ENCODE results near the gene CGB1. TPM values are rescaled to one million over a fixed set of nuclear protein-coding genes. Genes with fewer than 3 reads are reported as not detected.
"Not testable (repeated sequence)": the region's sequence is repeated elsewhere in the genome, so short reads cannot be mapped to it uniquely, and the experiment has no call there.

CGB1 gene
- total RNA-seq, 3 donors from 2014 or later = not detected

- H3K4me1 Mint-ChIP-seq (ENCODE audit: low read depth); DNase-seq; H3K9me3 Mint-ChIP-seq; ATAC-seq; H3K27me3 Mint-ChIP-seq (ENCODE audit: low read depth); H3K4me3 Mint-ChIP-seq; H3K36me3 Mint-ChIP-seq (ENCODE audit: insufficient read depth): not testable (repeated sequence)
Measured at GRCh38 chr19:49043548-49043947, 6.9 kb upstream of the CGB1 start, which contains the start of gene CGB5. CGB5 (plus strand) TSS chr19:49043848; CDS start chr19:49044210, 362 bp downstream.

GRCh38 chr19:49042666-49043065, 6.0 kb upstream of the CGB1 start:
- not testable (repeated sequence) for H3K9me3 Mint-ChIP-seq; H3K27me3 Mint-ChIP-seq (ENCODE audit: low read depth); H3K36me3 Mint-ChIP-seq (ENCODE audit: insufficient read depth)

GRCh38 chr19:49042177-49042576, 5.5 kb upstream of the CGB1 start:
- no peaks in the 10 kb centered on the region for H3K27me3 Mint-ChIP-seq (ENCODE audit: low read depth)

More at GRCh38 chr19:49042666-49043065, 6.0 kb upstream of the CGB1 start:
- not testable (repeated sequence) for H3K4me3 Mint-ChIP-seq; ATAC-seq; DNase-seq; H3K4me1 Mint-ChIP-seq (ENCODE audit: low read depth)

GRCh38 chr19:49039736-49040135, 3.0 kb upstream of the CGB1 start:
- not testable (repeated sequence) for H3K4me1 Mint-ChIP-seq (ENCODE audit: low read depth); H3K4me3 Mint-ChIP-seq; ATAC-seq

More at GRCh38 chr19:49042177-49042576, 5.5 kb upstream of the CGB1 start:
- ATAC-seq (no peak), DNase-seq (no peak)
- H3K36me3 Mint-ChIP-seq (ENCODE audit: insufficient read depth) = no peaks in the 10 kb centered on the region
- no peak overlapping the region for H3K4me3 Mint-ChIP-seq
- no peaks in the 10 kb centered on the region for H3K4me1 Mint-ChIP-seq (ENCODE audit: low read depth)
- no peaks in the 10 kb centered on the region for H3K9me3 Mint-ChIP-seq

GRCh38 chr19:49038557-49039276, 2.0 kb upstream of the CGB1 start:
- H3K4me3 Mint-ChIP-seq; DNase-seq; H3K4me1 Mint-ChIP-seq (ENCODE audit: low read depth); H3K9me3 Mint-ChIP-seq; ATAC-seq; H3K36me3 Mint-ChIP-seq (ENCODE audit: insufficient read depth); H3K27me3 Mint-ChIP-seq (ENCODE audit: low read depth): not testable (repeated sequence)

More at GRCh38 chr19:49039736-49040135, 3.0 kb upstream of the CGB1 start:
- H3K9me3 Mint-ChIP-seq; DNase-seq; H3K36me3 Mint-ChIP-seq (ENCODE audit: insufficient read depth); H3K27me3 Mint-ChIP-seq (ENCODE audit: low read depth): not testable (repeated sequence)

- H3K9me3 Mint-ChIP-seq; H3K4me1 Mint-ChIP-seq (ENCODE audit: low read depth); H3K27me3 Mint-ChIP-seq (ENCODE audit: low read depth); H3K4me3 Mint-ChIP-seq; H3K36me3 Mint-ChIP-seq (ENCODE audit: insufficient read depth); ATAC-seq; DNase-seq: not testable (repeated sequence)
Measured at GRCh38 chr19:49038111-49038510, 1.4 kb upstream of the CGB1 start.

- not testable (repeated sequence) for H3K4me1 Mint-ChIP-seq (ENCODE audit: low read depth); H3K27me3 Mint-ChIP-seq (ENCODE audit: low read depth); H3K36me3 Mint-ChIP-seq (ENCODE audit: insufficient read depth); H3K4me3 Mint-ChIP-seq; H3K9me3 Mint-ChIP-seq
- ATAC-seq (peak; percentile 78 to 94), DNase-seq (peak; percentile 70)
Measured at GRCh38 chr19:49031642-49032301, 4.9 kb downstream of the CGB1 start, which contains the start of gene CGB2. CGB2 (plus strand) TSS chr19:49031890; CDS start chr19:49032096, 206 bp downstream.

GRCh38 chr19:49030323-49030722, 6.4 kb downstream of the CGB1 start:
- H3K4me3 Mint-ChIP-seq; DNase-seq; H3K27me3 Mint-ChIP-seq (ENCODE audit: low read depth); ATAC-seq; H3K4me1 Mint-ChIP-seq (ENCODE audit: low read depth); H3K9me3 Mint-ChIP-seq; H3K36me3 Mint-ChIP-seq (ENCODE audit: insufficient read depth): not testable (repeated sequence)

- DNase-seq; H3K27me3 Mint-ChIP-seq (ENCODE audit: low read depth); H3K4me1 Mint-ChIP-seq (ENCODE audit: low read depth); H3K4me3 Mint-ChIP-seq; H3K9me3 Mint-ChIP-seq; ATAC-seq; H3K36me3 Mint-ChIP-seq (ENCODE audit: insufficient read depth): not testable (repeated sequence)
Measured at GRCh38 chr19:49029749-49030148, 6.9 kb downstream of the CGB1 start.

GRCh38 chr19:49028686-49029085, 8.0 kb downstream of the CGB1 start:
- DNase-seq; H3K27me3 Mint-ChIP-seq (ENCODE audit: low read depth); H3K4me3 Mint-ChIP-seq; H3K9me3 Mint-ChIP-seq; ATAC-seq; H3K36me3 Mint-ChIP-seq (ENCODE audit: insufficient read depth); H3K4me1 Mint-ChIP-seq (ENCODE audit: low read depth): not testable (repeated sequence)

- H3K9me3 Mint-ChIP-seq; H3K27me3 Mint-ChIP-seq (ENCODE audit: low read depth); DNase-seq; H3K4me3 Mint-ChIP-seq; ATAC-seq; H3K36me3 Mint-ChIP-seq (ENCODE audit: insufficient read depth); H3K4me1 Mint-ChIP-seq (ENCODE audit: low read depth): not testable (repeated sequence)
Measured at GRCh38 chr19:49025599-49025998, 11.1 kb downstream of the CGB1 start.

- H3K27me3 Mint-ChIP-seq (ENCODE audit: low read depth); H3K36me3 Mint-ChIP-seq (ENCODE audit: insufficient read depth); DNase-seq; H3K9me3 Mint-ChIP-seq; ATAC-seq; H3K4me3 Mint-ChIP-seq; H3K4me1 Mint-ChIP-seq (ENCODE audit: low read depth): not testable (repeated sequence)
Measured at GRCh38 chr19:49025088-49025487, 11.6 kb downstream of the CGB1 start.

GRCh38 chr19:49024233-49024632, 12.5 kb downstream of the CGB1 start, which contains the start of gene CGB3:
CGB3 (minus strand) TSS chr19:49024333; CDS start chr19:49023971, 362 bp downstream.
- ATAC-seq; DNase-seq; H3K4me1 Mint-ChIP-seq (ENCODE audit: low read depth); H3K27me3 Mint-ChIP-seq (ENCODE audit: low read depth); H3K36me3 Mint-ChIP-seq (ENCODE audit: insufficient read depth); H3K9me3 Mint-ChIP-seq; H3K4me3 Mint-ChIP-seq: not testable (repeated sequence)

GRCh38 chr19:49022116-49022515, 14.6 kb downstream of the CGB1 start:
- ATAC-seq = no peak
- H3K4me3 Mint-ChIP-seq = no peak overlapping the region
- H3K9me3 Mint-ChIP-seq = no peaks in the 10 kb centered on the region
- no peaks in the 10 kb centered on the region for H3K36me3 Mint-ChIP-seq (ENCODE audit: insufficient read depth)
- peaks cover 3% of the 10 kb centered on the region for H3K27me3 Mint-ChIP-seq (ENCODE audit: low read depth)
- DNase-seq = no peak
- peaks cover 18% of the 10 kb centered on the region for H3K4me1 Mint-ChIP-seq (ENCODE audit: low read depth)

Measured in activated T-cell treated with anti-CD3 and anti-CD28 coated beads, Interleukin-2, amount 50 U/mL, for 4 hours (primary cell).